HepG2 (cell line): ENCODE data around the gene XXYLT1. TPM values are rescaled to one million over a fixed set of nuclear protein-coding genes. Genes with fewer than 3 reads are reported as not detected.

Source experiments
- ATAC-seq: fragments of 200-7000 bp; cut with Tn5 transposase; 3 replicates; pipeline ENCODE4 v1.9.1; 2020; ENCODE audit warnings: mild to moderate bottlenecking, moderate library complexity
- BruUV-seq: library from RNA; stranded (reverse); fragments of 400-500 nt; replicated peaks from 2 replicates; lab custom pipeline; 2021; lab: Mats Ljungman, UMichigan
- CTCF ChIA-PET: fragments of 300-600 bp; formaldehyde crosslinking; extraction: SDS; loops from one replicate; lab custom pipeline; 2021; ENCODE audit warnings: low total read pairs, inconsistent platforms, low intra/inter-chr PET ratio; lab: Yijun Ruan, JAX
- POLR2A ChIA-PET: fragments of 350-600 bp; sonication (Branson Sonifier 250); formaldehyde crosslinking; loops from one replicate; lab custom pipeline; 2020; ENCODE audit warnings: antibody characterized with exemption, inconsistent platforms; lab: Yijun Ruan, JAX
- DNase-seq: peaks from one replicate; pipeline ENCODE4 v3.0.0-alpha.2; 2015; ENCODE audit warnings: low spot score
- FAIRE-seq: peaks from 3 replicates; lab custom pipeline; 2011; peaks lifted over from hg19 to GRCh38; lab: Jason Lieb, UNC
- H2AFZ ChIP-seq: one replicate; pipeline ENCODE4 v1.6.1; 2011; ENCODE audit warnings: low read length, inconsistent platforms
- H3K27ac ChIP-seq: fragments of 300-600 bp; 3 replicates; pipeline ENCODE4 v1.8.0; 2011; ENCODE audit warnings: mixed run types, mild to moderate bottlenecking, mixed read lengths, low read length, inconsistent platforms; ENCODE audit not compliant: insufficient read depth; ENCODE audit errors: extremely low read length
- H3K27me3 ChIP-seq, 2 experiments: fragments of 200-600 bp in 1 of 2; 2 replicates in 1 of 2; 3 replicates in 1 of 2; pipeline versions ENCODE4 v1.6.0 to v1.8.0; 2011; ENCODE audit warnings: low read length in 2 of 2, mild to moderate bottlenecking in 2 of 2, moderate library complexity in 2 of 2, inconsistent platforms in 1 of 2; ENCODE audit not compliant: insufficient read depth in 2 of 2, control insufficient read depth in 1 of 2
- H3K36me3 ChIP-seq, 2 experiments: fragments of 200-600 bp in 1 of 2; replicated peaks in 1 of 2; 2 replicates in 1 of 2; 3 replicates in 1 of 2; pipeline versions ENCODE4 v1.5.1 to v1.8.0; 2011; ENCODE audit warnings: low read length in 2 of 2, inconsistent platforms in 1 of 2; ENCODE audit not compliant: insufficient read depth in 2 of 2, control insufficient read depth in 1 of 2
- H3K4me1 ChIP-seq: 2 replicates; pipeline ENCODE4 v1.5.1; 2012; ENCODE audit warnings: low read length, inconsistent platforms; ENCODE audit not compliant: insufficient read depth
- H3K4me2 ChIP-seq: 2 replicates; pipeline ENCODE4 v1.6.0; 2011; ENCODE audit warnings: low read depth, low read length, inconsistent platforms
- H3K4me3 ChIP-seq, 3 experiments: fragments of 200-600 bp in 1 of 3; sonication (generic), shearing (Covaris generic) in 1 of 3; replicated peaks in 1 of 3; 2 replicates each; pipeline ENCODE4 v1.5.1; 2011 to 2016; ENCODE audit warnings: low read length in 3 of 3, inconsistent platforms in 2 of 3, low read depth in 2 of 3, mild to moderate bottlenecking in 2 of 3, control low read depth in 1 of 3, mixed read lengths in 1 of 3; ENCODE audit not compliant: insufficient read depth in 1 of 3
- H3K79me2 ChIP-seq: one replicate; pipeline ENCODE4 v1.6.1; 2011; ENCODE audit warnings: low read length, inconsistent platforms; ENCODE audit not compliant: insufficient read depth
- H3K9ac ChIP-seq: 2 replicates; pipeline ENCODE4 v1.6.0; 2011; ENCODE audit warnings: mild to moderate bottlenecking, low read depth, low read length, inconsistent platforms; ENCODE audit not compliant: insufficient read depth
- H3K9me3 ChIP-seq: 2 replicates; pipeline ENCODE4 v1.5.1; 2012; ENCODE audit warnings: mild to moderate bottlenecking, low read length
- H4K20me1 ChIP-seq: 2 replicates; pipeline ENCODE4 v1.6.0; 2011; ENCODE audit warnings: inconsistent platforms, mild to moderate bottlenecking, low read length, moderate library complexity; ENCODE audit not compliant: insufficient read depth
- FLYWCH1 ChIP-seq: sonication (generic); formaldehyde crosslinking; IDR thresholded peaks from 2 replicates; pipeline ENCODE4 v1.8.1; 2023; ENCODE audit warnings: mild to moderate bottlenecking, missing genetic modification reagents
- KLF9 ChIP-seq: IDR thresholded peaks from 2 replicates; pipeline ENCODE4 v1.6.1; 2016; ENCODE audit warnings: low read depth
- PCBP1 ChIP-seq: fragments of 200-400 bp; formaldehyde crosslinking; IDR thresholded peaks from 2 replicates; pipeline ENCODE4 v1.6.1; 2017; ENCODE audit warnings: mild to moderate bottlenecking, low read depth, low read length, borderline replicate concordance
- SNAPC5 ChIP-seq: sonication (generic); formaldehyde crosslinking; IDR thresholded peaks from 2 replicates; pipeline ENCODE4 v1.8.1; 2023; ENCODE audit warnings: mild to moderate bottlenecking, missing genetic modification reagents, borderline replicate concordance
- ZNF597 ChIP-seq: sonication (generic); formaldehyde crosslinking; IDR thresholded peaks from 2 replicates; pipeline ENCODE4 v1.5.0; 2020; ENCODE audit warnings: missing genetic modification reagents
- ZNF687 ChIP-seq: sonication (generic); formaldehyde crosslinking; IDR thresholded peaks from 2 replicates; pipeline ENCODE4 v1.5.1; 2020; ENCODE audit warnings: mild to moderate bottlenecking, missing genetic modification reagents, moderate library complexity
- ZNF891 ChIP-seq: sonication (generic); formaldehyde crosslinking; IDR thresholded peaks from 2 replicates; pipeline ENCODE4 v1.5.0; 2020; ENCODE audit warnings: mild to moderate bottlenecking, missing genetic modification reagents
- WGBS: methylation state at CpG from one replicate; pipeline ENCODE4 v1.1.6; 2017; ENCODE audit warnings: low lambda C conversion rate; 5-methylcytosine and 5-hydroxymethylcytosine counted together
- in situ Hi-C: cut with HindIII; loops from 2 replicates; pipeline ENCODE4 v1.10.0; 2017; ENCODE audit warnings: low pct_unique_long_range_greater_than_20kb; ENCODE audit not compliant: extremely low pct_ligation_motif_present
- intact Hi-C: fragments of 100-400 bp; cut with micrococcal nuclease; formaldehyde crosslinking; loops from one replicate; pipeline ENCODE4 v1.10.0; 2022; ENCODE audit not compliant: unreplicated experiment
- polyA plus RNA-seq, 8 experiments: library from polyadenylated mRNA; depleted of rRNA in 3 of 8; stranded (reverse) in 7 of 8; unstranded in 1 of 8; fragments of >200 nt; fragmentation: Illumina TruSeq in 4 of 8; extraction: Trizol in 4 of 8; gene quantifications; 2 replicates each; pipeline versions ENCODE4 v1.2.1 to v1.2.3, GENCODE V29; 2011 to 2016; ENCODE audit warnings: low read depth in 4 of 8, missing spikeins in 1 of 8, mixed read lengths in 1 of 8; ENCODE audit not compliant: insufficient read depth in 1 of 8
- total RNA-seq, 5 experiments: library from RNA; depleted of rRNA; stranded (reverse); fragments of >200 nt; fragmentation: Illumina TruSeq; extraction: Trizol; gene quantifications; 2 replicates each; pipeline ENCODE4 v1.2.3, GENCODE V29; 2016; ENCODE audit warnings: low read depth in 1 of 5
- TF ChIP-seq, protein P1 (sequence below): sonication (generic); formaldehyde crosslinking; IDR thresholded peaks from 2 replicates; pipeline ENCODE4 v1.4.0; 2020; ENCODE audit warnings: missing genetic modification reagents
- TF ChIP-seq, protein P2 (sequence below): sonication (generic); formaldehyde crosslinking; IDR thresholded peaks from 2 replicates; pipeline ENCODE4 v1.8.1; 2023; ENCODE audit warnings: missing genetic modification reagents, inconsistent platforms, borderline replicate concordance

The XXYLT1 gene
- total and polyA plus RNA-seq, 2 of the 13 experiments (the other 11 are each of a cell fraction or from before 2014, with no cell fraction given) = 17.7 to 19.0 TPM

DNA sequence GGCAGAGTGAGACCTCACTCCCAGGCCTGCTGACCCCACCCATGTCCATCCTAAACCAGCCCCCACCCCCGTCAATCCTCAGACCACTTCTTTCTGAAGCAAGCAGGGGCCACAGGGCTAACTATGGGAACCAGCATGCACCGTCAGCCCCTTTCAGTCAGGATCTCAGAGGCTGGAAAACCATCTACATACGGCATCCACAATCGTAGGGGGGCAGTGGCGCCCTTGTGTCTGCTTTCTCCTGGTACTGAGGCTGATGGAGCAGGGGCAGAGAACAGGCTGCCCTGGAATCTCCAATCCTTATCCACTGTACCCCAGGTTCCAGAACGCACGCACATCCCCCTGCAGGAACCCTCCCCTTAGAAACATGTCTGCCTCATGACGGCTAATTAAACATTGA, 56.6 kb downstream of the XXYLT1 start:
- CTCF ChIA-PET = no interaction called here
- in situ Hi-C loops (no loop called here), intact Hi-C loops (no loop called here)
- Histone ChIP-seq H3K36me3 (no peaks in the 10 kb centered on the region), H2AFZ (no peak overlapping the region), H3K27ac (no peak overlapping the region), H3K9me3 (no peaks in the 10 kb centered on the region), H3K9ac (no peak overlapping the region), H3K27me3 (no peaks in the 10 kb centered on the region), H3K79me2 (peaks cover 7% of the 10 kb centered on the region), H4K20me1 (no peaks in the 10 kb centered on the region), H3K4me2 (no peak overlapping the region), H3K4me3 (no peak overlapping the region), H3K4me1 (peaks cover 39% of the 10 kb centered on the region)
- 97% methylated on average over 7 of the region's 8 CpGs for WGBS
- DNase-seq (no peak), ATAC-seq (no peak), FAIRE-seq (no peak)
- TF ChIP-seq ZNF687 (CRISPR knock-in tag) (peak; percentile 28; the same call in 1 of the 2 replicates), FLYWCH1 (CRISPR knock-in tag) (no peak), SNAPC5 (no peak), PCBP1 (no peak), ZNF597 (CRISPR knock-in tag) (no peak), ZNF891 (no peak), KLF9 (CRISPR knock-in tag) (no peak)
- TF ChIP-seq, protein P1, sequence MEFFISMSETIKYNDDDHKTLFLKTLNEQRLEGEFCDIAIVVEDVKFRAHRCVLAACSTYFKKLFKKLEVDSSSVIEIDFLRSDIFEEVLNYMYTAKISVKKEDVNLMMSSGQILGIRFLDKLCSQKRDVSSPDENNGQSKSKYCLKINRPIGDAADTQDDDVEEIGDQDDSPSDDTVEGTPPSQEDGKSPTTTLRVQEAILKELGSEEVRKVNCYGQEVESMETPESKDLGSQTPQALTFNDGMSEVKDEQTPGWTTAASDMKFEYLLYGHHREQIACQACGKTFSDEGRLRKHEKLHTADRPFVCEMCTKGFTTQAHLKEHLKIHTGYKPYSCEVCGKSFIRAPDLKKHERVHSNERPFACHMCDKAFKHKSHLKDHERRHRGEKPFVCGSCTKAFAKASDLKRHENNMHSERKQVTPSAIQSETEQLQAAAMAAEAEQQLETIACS = no peak
- TF ChIP-seq, protein P2, sequence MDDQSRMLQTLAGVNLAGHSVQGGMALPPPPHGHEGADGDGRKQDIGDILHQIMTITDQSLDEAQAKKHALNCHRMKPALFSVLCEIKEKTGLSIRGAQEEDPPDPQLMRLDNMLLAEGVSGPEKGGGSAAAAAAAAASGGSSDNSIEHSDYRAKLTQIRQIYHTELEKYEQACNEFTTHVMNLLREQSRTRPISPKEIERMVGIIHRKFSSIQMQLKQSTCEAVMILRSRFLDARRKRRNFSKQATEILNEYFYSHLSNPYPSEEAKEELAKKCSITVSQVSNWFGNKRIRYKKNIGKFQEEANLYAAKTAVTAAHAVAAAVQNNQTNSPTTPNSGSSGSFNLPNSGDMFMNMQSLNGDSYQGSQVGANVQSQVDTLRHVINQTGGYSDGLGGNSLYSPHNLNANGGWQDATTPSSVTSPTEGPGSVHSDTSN (CRISPR knock-in tag) = no peak
- POLR2A ChIA-PET = no interaction called here
- no TSS peak for BruUV-seq
